ENCODE results near the gene CTNNA3.
A peak's percentile ranks its signal among the peaks of the same experiment; 100 is the strongest.
"Not testable (repeated sequence)": the region's sequence is repeated elsewhere in the genome, so short reads cannot be mapped to it uniquely, and the experiment has no call there.

CTNNA3 gene

GRCh38 chr10:67696029-67696428, at the start of gene CTNNA3:
Gene CTNNA3, minus strand, starts transcription at chr10:67696195.
- no peak for DNase-seq (ENCODE audit: low read depth, low spot score)

DNA sequence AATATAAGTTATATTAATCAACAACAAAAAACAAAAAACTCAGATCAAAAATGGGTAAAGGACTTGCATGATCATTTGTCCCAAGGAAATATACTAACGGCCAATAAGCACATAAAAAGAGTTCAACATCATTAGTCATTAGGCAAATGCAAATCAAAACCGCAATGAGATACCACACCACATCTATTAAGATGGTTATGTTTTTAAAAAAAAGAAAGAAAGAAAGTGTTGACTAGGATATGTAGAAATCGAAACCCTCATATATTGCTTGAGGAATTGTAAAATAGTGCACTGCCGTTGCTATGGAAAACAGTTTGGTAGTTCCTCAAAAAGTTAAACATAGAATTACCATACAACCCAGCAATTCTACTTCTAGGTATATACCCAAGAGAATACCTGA, 39.4 kb upstream of the CTNNA3 start:
- DNase-seq (ENCODE audit: low read depth, low spot score) = no peak

- no peak for DNase-seq (ENCODE audit: low read depth, low spot score)
Observed at GRCh38 chr10:67733511-67733910, 37.5 kb upstream of the CTNNA3 start.

DNA sequence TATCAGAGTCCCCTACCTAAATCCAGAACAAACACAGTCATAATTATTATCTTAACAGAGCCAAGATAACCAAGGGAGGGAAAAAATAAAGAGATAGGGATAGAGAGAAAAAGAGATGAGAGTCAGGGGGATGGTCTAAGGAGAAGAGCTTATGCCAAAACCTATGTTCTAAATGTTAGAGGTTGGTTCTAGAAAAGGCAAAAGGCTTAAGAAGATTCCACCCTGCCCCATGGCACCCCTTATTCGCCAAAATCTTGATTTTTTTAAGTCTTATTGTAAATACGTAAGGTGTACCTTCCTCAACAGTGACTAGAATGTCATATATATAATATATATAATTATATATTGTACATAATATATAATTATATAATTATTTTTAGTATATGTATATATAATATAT, 29.6 kb upstream of the CTNNA3 start:
- DNase-seq (ENCODE audit: low read depth, low spot score) = no peak

GRCh38 chr10:67723601-67724000, 27.6 kb upstream of the CTNNA3 start:
- DNase-seq (ENCODE audit: low read depth, low spot score) = no peak

DNA sequence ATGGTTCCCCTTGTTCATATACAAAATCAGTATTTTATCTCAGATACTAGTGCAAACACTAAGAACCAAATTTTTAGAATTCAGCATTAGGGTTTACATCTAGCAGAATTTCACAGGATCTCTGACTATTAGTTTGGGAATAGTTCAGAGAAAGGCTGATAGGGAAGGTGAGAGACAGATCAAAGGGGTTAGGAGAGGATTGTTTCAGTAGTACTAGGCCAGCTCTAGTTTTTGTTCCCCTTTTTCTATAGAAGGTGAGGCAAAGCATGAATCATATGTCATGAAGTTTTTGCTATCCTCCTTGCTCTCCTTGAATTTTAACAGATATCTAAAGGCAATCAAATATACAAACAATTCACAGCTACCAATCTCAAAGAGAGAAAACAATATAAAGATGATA, 26.1 kb upstream of the CTNNA3 start:
- no peak for DNase-seq (ENCODE audit: low read depth, low spot score)

- DNase-seq (ENCODE audit: low read depth, low spot score) = not testable (repeated sequence)
Observed at GRCh38 chr10:67716455-67716854, 20.5 kb upstream of the CTNNA3 start.

- DNase-seq (ENCODE audit: low read depth, low spot score) = no peak
Observed at GRCh38 chr10:67705921-67706320, 9.9 kb upstream of the CTNNA3 start.

DNA sequence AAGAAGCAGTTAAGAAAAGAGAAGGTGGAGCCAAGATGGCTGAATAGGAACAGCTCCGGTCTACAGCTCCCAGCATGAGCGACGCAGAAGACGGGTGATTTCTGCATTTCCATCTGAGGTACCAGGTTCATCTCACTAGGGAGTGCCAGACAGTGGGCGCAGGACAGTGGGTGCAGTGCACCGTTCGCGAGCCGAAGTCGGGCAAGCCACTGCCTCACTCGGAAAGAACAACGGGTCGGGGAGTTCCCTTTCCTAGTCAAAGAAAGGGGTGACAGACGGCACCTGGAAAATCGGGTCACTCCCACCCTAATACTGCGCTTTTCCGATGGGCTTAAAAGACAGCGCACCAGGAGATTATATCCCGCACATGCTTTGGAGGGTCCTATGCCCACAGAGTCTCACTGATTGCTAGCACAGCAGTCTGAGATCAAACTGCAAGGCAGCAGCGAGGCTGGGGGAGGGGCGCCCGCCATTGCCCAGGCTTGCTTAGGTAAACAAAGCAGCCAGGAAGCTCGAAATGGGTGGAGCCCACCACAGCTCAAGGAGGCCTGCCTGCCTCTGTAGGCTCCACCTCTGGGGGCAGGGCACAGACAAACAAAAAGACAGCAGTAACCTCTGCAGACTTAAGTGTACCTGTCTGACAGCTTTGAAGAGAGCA, 3.7 kb upstream of the CTNNA3 start:
- DNase-seq (ENCODE audit: low read depth, low spot score) = not testable (repeated sequence)

GRCh38 chr10:67698164-67698563, 2.2 kb upstream of the CTNNA3 start:
- no peak for DNase-seq (ENCODE audit: low read depth, low spot score)

DNA sequence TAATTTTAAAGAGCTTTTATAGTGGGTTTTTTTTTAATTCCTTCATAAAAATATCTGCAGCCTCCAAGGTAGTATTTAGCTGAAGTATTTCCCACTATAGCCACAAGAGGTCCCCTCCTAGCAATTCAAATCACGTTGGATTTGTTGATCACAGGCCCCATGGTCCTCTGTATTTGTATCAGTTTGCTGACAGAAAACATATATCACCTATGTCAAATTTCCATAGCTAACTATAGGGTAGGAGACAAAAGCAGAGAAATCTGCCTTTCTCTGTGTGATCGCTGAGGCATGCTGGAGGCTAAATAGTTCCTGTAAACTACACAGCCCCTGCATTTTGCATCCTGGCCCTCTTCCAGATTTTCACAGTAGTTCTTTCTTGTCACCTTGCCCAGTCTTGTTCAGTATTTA, 1.7 kb upstream of the CTNNA3 start:
- DNase-seq (ENCODE audit: low read depth, low spot score) = peak; percentile 23

DNA sequence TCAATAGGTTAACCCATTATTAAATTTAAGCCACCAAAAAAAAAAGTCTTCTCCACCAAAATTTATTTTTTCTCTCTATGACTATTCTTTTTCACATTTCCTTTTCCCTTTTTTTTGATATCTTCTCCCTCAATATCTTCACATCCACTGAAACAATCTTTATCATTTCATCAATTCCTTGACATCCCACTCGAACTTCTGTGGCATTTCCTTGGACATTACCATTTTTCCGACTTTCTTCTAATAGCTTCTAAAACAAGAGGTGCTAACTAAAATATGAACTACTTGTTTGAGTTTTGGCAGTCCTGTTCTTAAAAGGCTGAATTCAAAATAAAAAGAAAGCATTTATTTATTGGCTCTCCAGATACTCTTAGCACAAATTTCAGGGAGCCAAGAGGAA, 684 bp upstream of the CTNNA3 start:
- no peak for DNase-seq (ENCODE audit: low read depth, low spot score)

DNA sequence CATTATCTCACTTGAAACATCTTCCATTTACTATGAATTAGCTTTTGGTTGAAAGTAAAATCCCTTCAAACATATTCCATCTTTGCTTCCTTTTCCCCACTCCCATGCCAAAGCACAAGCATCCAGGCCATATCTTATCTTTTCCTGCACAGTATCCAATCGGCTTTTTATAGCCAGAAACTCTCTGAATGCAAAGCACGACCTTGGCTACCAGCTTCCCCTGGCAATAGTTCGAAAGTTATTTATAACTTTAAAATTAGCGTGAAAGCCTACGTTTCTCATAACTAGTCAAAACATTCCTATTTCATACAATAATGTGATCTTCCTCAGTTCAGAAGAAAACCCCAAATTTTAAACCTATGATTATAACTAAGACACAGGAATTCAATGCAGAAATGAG, 440 bp downstream of the CTNNA3 start:
- DNase-seq (ENCODE audit: low read depth, low spot score) = no peak

DNA sequence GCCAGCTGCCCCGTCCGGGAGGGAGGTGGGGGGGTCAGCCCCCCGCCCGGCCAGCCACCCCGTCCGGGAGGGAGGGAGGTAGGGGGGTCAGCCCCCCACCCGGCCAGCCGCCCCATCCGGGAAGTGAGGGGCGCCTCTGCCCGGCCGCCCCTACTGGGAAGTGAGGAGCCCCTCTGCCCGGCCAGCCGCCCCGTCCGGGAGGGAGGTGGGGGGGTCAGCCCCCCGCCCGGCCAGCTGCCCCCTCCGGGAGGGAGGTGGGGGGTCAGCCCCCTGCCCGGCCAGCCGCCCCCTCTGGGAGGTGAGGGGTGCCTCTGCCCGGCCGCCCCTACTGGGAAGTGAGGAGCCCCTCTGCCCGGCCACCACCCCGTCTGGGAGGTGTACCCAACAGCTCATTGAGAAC, 4.1 kb downstream of the CTNNA3 start:
- not testable (repeated sequence) for DNase-seq (ENCODE audit: low read depth, low spot score)

DNA sequence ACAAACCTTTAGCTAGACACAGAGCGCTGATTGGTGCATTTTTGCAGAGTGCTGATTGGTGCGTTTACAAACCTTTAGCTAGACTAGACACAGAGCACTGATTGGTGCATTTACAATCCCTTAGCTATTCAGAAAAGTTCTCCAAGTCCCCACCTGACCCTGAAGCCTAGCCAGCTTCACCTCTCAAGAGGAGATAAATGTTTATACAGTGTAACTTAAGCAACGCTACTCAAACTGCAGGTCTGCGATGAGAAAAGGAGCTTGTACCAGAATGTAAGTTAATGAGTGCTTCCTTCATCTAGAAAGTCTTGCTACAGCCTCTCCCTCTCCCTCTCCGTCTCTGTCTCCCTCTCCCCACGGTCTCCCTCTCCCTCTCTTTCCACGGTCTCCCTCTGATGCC, 5.5 kb downstream of the CTNNA3 start:
- DNase-seq (ENCODE audit: low read depth, low spot score) = not testable (repeated sequence)

GRCh38 chr10:67684140-67684539, 11.9 kb downstream of the CTNNA3 start:
- not testable (repeated sequence) for DNase-seq (ENCODE audit: low read depth, low spot score)

GRCh38 chr10:67678335-67678974, 17.5 kb downstream of the CTNNA3 start:
- no peak for DNase-seq (ENCODE audit: low read depth, low spot score)

- no peak for DNase-seq (ENCODE audit: low read depth, low spot score)
Observed at GRCh38 chr10:67676208-67676825, 19.7 kb downstream of the CTNNA3 start.

GRCh38 chr10:67670401-67670800, 25.6 kb downstream of the CTNNA3 start:
- no peak for DNase-seq (ENCODE audit: low read depth, low spot score)

DNA sequence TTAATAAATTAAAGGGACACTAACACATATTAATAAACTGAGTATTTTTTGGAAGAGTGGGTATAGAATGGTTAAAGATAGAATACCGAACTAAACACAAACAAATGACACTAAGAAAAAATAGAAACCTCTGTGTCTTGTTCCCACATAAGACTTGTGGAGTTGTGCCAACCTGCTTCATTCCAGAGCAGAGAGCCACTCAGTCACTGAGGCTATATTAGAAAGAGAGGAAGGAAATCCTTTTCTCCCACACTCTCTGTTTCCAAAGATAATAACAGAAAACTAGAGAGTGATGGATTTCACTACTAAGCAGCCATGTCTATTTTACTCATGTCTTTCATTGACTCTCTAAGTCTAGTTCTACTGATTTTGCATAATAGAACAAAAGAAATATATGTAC, 26.0 kb downstream of the CTNNA3 start:
- no peak for DNase-seq (ENCODE audit: low read depth, low spot score)

DNA sequence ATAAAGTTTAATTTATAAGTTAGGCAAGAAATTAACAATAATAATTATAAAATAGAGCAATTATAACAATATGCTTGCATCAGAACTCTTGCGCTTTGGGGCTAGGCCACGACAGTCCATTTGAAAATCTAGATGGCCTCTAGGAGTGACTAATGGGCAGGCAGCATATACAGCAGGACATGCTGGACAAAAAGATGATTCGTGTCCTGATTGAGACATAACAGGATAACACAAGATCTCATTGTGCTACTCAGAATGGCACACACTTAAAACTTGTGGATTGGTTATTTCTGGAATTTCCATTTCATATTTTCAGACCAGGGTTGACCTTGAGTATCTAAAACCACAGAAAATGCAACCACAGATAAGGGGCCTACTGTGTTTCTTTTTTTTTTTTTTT, 27.5 kb downstream of the CTNNA3 start:
- DNase-seq (ENCODE audit: low read depth, low spot score) = no peak

- DNase-seq (ENCODE audit: low read depth, low spot score) = no peak
Observed at GRCh38 chr10:67667035-67667425, 29.0 kb downstream of the CTNNA3 start.

- peak; percentile 3 for DNase-seq (ENCODE audit: low read depth, low spot score)
Observed at GRCh38 chr10:67666416-67667034, 29.5 kb downstream of the CTNNA3 start.
